Measurements from ENCODE around the gene IFTAP.

The IFTAP gene

DNA sequence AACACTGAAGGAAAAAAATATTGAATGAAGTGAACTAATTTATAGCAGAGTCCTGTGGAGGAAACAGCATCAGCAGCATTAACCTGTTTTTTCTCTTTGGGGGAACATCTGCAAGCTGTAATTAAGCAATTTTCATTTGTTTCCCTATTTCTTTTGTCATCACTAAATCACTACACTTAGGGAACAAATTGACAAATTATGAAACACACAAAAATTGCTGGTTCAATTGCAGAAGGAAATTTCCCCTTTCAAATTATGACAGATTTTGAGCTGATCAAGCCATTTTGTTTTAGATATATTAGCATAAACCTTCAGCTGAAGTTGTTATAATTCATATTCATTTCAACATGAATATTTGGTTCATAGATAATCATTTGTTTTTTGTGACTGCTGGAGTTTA, 25.9 kb downstream of the IFTAP start (continued):
- TF ChIP-seq, protein P1, sequence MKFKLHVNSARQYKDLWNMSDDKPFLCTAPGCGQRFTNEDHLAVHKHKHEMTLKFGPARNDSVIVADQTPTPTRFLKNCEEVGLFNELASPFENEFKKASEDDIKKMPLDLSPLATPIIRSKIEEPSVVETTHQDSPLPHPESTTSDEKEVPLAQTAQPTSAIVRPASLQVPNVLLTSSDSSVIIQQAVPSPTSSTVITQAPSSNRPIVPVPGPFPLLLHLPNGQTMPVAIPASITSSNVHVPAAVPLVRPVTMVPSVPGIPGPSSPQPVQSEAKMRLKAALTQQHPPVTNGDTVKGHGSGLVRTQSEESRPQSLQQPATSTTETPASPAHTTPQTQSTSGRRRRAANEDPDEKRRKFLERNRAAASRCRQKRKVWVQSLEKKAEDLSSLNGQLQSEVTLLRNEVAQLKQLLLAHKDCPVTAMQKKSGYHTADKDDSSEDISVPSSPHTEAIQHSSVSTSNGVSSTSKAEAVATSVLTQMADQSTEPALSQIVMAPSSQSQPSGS (tag by site-specific recombination; IDR thresholded peaks at IDR 0.05; ENCODE audit: low read depth) = no peak
- TF ChIP-seq ZBTB7A (tag by site-specific recombination; IDR thresholded peaks at IDR 0.05; ENCODE audit: low read depth) = no peak
- TF ChIP-seq GLI4 (tag by site-specific recombination; IDR thresholded peaks at IDR 0.05) = no peak

DNA sequence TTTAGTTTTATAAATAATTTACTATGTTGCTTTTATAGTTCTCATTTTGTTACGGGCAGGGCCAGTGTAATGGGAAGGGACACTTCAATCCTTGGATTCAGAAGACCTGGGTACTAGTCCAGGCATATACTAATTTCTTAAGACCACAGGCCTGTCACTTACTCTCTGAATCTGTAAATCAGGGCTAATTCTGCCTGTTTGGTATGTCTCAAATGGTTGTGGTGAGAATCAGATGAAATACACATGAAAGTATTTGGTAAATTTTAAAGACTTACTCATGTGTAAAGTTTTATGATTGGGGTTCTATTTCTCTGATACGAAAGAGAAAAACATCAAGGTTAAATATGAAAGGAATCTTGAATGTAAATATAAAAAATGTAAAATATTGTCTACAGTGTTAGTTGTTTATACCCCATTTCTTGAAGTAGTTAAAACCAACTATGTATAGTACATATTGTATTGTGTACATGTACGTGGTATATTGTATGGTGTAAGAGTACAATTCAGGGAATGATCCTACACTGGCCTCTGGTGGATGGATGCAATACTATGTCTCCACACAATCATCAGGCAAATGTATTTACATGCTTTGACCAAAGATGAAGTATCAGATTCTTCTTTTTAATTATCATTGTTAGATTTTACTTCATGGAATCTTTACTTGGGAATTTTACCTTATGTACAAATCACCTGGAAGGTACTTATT, 28.3 kb downstream of the IFTAP start:
- no peaks in the 10 kb centered on the region for H3K9me3 ChIP-seq (ENCODE audit: control insufficient read depth, insufficient read depth, low read depth, low read length)
- no peaks in the 10 kb centered on the region for H3K36me3 ChIP-seq (ENCODE audit: control insufficient read depth in 2 of 2, insufficient read depth in 1 of 2, low read length in 2 of 2)
- ChIA-PET CTCF (interaction anchor here (0.6 to 5.5 kb wide), 6 partner anchors 34 to 146 kb away, joined by 3 to 60 read pairs (median 9); no protein-coding TSS in a partner anchor), POLR2A (no interaction called here)
- TF ChIP-seq ZNF654 (tag by site-specific recombination; IDR thresholded peaks at IDR 0.05; ENCODE audit: low read depth) (peak; percentile 65), ZNF121 (tag by site-specific recombination; IDR thresholded peaks at IDR 0.05) (no peak)
- no peak overlapping the region for H3K27ac ChIP-seq (ENCODE audit: extremely low read depth, low read depth, low read length)
- H3K4me1 ChIP-seq (ENCODE audit: control insufficient read depth, insufficient read depth, low read length) = no peaks in the 10 kb centered on the region; the same call in 1 of the 2 replicates
- H3K4me3 ChIP-seq (ENCODE audit: low read depth, low read length) = no peak overlapping the region

DNA sequence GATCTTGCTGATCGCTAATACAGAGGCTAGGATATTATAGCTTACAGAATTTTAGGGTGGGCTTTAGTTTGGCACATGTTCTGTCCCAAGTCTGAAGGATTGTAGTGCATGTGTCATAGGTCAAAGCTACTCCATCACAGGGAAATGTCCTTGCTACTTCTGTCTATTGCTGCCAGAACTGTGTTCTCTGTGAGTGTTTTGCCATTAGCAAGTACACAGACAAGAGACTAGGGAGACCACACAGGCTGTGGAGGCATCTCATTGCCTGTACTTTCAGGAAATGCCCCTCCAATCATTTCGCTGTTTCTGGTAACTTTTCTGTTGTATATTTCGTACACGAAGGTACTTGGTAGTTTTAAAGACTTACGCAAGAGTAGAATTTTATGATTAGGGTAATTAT, 29.2 kb downstream of the IFTAP start:
- Histone ChIP-seq H3K4me3 (ENCODE audit: low read depth, low read length) (no peak overlapping the region), H3K9me3 (ENCODE audit: control insufficient read depth, insufficient read depth, low read depth, low read length) (no peaks in the 10 kb centered on the region), H3K4me1 (ENCODE audit: control insufficient read depth, insufficient read depth, low read length) (no peaks in the 10 kb centered on the region; the same call in 1 of the 2 replicates), H3K27ac (ENCODE audit: extremely low read depth, low read depth, low read length) (no peak overlapping the region), H3K36me3 (ENCODE audit: control insufficient read depth in 2 of 2, insufficient read depth in 1 of 2, low read length in 2 of 2) (no peaks in the 10 kb centered on the region)
- TF ChIP-seq ZNF211 (tag by site-specific recombination; IDR thresholded peaks at IDR 0.05; ENCODE audit: low read depth) (no peak), MZF1 (tag by site-specific recombination; IDR thresholded peaks at IDR 0.05; ENCODE audit: borderline replicate concordance) (no peak), ZBTB7A (tag by site-specific recombination; IDR thresholded peaks at IDR 0.05; ENCODE audit: low read depth) (no peak), ZNF660 (tag by site-specific recombination; IDR thresholded peaks at IDR 0.05) (no peak), ZNF155 (tag by site-specific recombination; IDR thresholded peaks at IDR 0.05) (no peak), ZNF707 (tag by site-specific recombination; IDR thresholded peaks at IDR 0.05) (no peak), ZNF510 (tag by site-specific recombination; IDR thresholded peaks at IDR 0.05; ENCODE audit: insufficient replicate concordance) (no peak), ZBTB17 (tag by site-specific recombination; IDR thresholded peaks at IDR 0.05) (no peak)
- TF ChIP-seq, protein P2, sequence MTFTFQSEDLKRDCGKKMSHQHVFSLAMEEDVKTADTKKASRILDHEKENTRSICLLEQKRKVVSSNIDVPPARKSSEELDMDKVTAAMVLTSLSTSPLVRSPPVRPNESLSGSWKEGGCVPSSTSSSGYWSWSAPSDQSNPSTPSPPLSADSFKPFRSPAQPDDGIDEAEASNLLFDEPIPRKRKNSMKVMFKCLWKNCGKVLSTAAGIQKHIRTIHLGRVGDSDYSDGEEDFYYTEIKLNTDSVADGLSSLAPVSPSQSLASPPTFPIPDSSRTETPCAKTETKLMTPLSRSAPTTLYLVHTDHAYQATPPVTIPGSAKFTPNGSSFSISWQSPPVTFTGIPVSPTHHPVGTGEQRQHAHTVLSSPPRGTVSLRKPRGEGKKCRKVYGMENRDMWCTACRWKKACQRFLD (tag by site-specific recombination; IDR thresholded peaks at IDR 0.05) = no peak
- TF ChIP-seq, protein P3, sequence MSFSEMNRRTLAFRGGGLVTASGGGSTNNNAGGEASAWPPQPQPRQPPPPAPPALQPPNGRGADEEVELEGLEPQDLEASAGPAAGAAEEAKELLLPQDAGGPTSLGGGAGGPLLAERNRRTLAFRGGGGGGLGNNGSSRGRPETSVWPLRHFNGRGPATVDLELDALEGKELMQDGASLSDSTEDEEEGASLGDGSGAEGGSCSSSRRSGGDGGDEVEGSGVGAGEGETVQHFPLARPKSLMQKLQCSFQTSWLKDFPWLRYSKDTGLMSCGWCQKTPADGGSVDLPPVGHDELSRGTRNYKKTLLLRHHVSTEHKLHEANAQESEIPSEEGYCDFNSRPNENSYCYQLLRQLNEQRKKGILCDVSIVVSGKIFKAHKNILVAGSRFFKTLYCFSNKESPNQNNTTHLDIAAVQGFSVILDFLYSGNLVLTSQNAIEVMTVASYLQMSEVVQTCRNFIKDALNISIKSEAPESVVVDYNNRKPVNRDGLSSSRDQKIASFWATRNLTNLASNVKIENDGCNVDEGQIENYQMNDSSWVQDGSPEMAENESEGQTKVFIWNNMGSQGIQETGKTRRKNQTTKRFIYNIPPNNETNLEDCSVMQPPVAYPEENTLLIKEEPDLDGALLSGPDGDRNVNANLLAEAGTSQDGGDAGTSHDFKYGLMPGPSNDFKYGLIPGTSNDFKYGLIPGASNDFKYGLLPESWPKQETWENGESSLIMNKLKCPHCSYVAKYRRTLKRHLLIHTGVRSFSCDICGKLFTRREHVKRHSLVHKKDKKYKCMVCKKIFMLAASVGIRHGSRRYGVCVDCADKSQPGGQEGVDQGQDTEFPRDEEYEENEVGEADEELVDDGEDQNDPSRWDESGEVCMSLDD (tag by site-specific recombination; IDR thresholded peaks at IDR 0.05) = no peak
- POLR2A ChIA-PET = no interaction called here
- CTCF ChIA-PET = interaction anchor here (0.7 to 2.9 kb wide), 4 partner anchors 50 to 147 kb away, joined by 3 to 23 read pairs (median 9); no protein-coding TSS in a partner anchor
